ENCODE data around the gene FIGN.

The FIGN gene

DNA sequence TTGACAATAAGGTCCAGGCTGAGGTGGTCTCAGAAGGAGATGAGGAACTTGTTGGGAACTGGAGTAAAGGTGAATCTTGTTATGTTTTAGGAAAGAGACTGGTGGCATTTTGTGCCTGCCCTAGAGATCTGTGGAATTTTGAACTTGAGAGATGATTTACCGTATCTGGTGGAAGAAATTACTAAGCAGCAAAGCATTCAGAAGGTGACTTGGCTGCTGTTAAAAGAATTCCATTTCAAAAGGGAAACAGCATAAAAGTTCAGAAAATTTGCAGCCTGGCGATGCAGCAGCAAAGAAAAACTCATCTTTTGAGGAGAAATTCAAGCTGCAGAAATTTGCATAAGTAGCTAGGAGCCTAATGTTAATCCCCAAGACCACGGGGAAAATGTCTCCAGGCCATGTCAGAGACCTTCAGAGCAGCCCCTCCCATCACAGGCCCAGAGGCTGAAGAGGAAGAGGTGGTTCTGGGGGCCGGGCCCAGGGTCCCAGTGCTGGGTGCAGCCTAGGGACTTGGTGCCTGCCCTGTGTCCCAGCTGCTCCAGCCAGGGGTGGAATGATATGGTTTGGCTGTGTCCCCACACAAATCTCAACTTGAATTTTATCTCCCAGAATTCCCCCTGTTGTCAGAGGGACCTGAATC is 73.5 kb downstream of the FIGN start:
- no peak for DNase-seq (ENCODE audit: low read depth in 2 of 2)

DNA sequence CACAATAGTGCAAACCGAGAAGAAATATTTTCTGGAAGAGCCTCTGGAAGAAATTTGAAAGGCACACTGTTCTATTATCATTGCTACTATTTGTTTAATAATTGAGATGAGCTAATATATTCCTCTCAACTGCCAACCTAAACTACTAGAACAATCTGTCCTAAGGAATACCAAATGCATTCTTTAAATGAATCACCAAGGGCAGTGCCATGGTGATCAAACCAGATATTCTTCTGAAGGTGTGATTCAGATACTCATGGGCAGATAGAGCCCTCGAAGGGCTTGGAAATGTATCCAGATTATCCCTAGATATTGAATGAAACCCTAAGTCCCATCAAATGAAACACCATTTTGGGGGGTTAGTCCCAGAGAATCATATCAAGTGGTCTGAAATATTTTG is 76.6 kb downstream of the FIGN start:
- DNase-seq (ENCODE audit: low read depth in 2 of 2), result no peak

DNA sequence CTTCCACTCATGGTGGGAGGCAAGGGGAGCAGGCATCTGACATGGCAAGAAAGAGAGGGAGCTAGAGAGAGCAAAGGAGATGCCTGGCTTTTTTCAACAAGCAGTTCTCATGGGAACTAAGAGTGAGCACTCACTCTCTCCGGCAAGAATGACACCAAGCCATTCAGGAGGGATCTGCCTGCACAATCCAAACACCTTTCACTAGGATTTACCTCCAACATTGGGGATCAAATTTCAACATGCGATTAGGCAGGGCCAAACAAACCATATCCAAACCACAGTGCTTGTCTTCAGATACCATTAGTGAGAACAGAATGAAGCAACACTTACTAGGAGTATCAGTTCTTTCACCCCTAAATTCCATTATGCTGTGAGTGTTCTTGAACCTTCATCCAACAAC is 77.3 kb downstream of the FIGN start:
- no peak for DNase-seq (ENCODE audit: low read depth in 2 of 2)

DNA sequence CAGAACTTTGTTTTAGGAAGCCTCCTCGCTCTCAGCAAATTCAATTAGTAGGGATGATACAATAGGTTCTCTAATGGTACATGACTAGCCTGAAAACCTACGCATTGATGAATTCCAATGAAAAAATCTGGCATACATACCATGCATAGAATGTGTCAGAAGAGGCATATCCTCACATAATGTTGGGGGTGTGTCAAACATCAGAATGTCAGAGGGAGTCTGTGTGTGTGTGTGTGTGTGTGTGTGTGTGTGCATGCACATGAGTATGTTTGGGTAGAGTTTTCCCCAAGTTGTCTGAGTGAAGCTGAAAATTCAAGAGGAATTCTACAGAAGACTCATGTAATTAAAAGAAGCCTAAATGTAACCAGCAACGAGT is 78.5 kb downstream of the FIGN start:
- DNase-seq (ENCODE audit: low read depth in 2 of 2), result no peak

DNA sequence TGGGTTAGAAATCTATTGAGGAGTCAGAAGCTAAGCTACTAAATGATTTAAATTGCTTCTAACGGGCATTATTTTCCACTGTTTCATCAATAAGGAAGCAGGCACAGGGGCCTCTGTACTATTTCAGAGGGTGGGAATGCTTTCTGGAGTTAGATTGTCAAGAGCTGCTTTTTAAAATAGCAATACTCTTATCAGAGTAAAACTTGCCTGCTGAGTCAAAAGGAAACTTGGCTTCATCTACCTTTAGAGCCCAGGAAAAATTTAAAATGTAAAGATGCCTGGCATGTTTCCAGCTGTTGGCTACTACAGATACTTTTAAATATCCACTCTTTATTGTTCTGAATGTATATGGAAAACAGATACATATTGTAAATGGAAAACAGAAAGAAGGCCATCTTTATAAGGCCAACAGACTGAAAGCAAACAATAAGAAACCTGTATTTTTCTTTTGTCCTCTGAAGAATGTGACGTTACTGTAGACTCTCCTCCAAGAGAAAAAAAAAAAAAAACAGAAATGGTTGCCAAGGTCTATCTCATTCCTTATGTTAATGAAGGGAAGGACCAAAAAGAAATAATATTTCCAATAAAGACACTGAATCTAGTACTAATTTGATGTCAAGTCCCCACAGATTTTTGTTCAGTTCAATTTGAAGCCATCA is 79.1 kb downstream of the FIGN start:
- no peak for DNase-seq (ENCODE audit: low read depth in 2 of 2)

DNA sequence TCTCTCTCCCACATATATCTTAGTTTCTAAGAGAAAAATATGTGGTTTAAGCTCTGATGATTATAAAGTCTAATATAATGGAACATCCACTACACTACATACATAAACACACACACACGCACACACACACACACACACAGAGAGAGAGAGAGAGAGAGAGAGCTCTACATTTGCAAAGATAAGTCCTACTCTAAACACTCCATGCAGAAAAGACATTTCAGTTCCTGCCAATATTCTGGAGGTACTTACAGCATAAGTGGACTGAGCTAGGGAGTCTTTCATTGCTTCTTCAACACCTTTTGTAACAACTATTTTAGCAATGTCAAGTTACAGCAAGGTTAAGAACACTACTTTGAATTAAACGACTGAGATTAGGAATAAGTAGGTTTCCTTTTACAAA is 80.1 kb downstream of the FIGN start:
- no peak for DNase-seq (ENCODE audit: low read depth in 2 of 2)

DNA sequence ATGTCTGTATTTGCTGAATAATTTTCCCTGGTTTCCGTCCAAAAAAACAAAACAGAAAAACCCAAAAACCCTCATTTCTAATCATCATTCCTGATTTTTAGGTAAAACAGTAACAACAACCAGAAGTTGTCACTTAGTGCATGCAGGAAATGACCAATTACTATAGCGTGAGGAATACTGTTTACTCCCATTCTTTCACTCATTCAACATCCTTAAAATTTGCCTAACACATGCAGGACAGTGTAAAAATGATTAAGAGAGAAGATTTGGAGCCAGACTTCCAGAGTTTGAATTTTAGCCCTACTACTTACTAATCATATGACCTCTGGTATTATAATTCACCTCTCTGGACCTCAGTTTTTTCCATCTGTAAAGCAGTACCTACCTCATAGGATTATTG is 83.1 kb downstream of the FIGN start:
- DNase-seq (ENCODE audit: low read depth in 2 of 2), result no peak

DNA sequence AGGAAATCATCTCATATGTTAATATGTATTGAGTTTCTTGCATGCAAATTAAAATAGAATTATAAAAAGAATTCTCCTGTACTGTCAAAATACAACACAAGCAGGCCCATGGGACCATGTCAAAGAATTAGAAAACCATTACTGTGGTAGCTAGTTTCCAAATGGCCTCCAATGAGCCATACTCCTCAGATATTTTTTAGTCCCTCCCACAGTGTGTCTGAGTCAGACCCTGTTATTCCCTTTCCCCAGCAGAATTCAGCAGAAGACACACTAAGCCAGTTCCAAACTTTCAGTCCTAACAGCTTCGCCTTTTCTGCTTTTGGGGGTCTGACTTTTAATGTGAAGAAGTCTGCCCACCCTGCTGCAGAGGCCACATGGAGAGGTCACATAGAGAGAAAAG is 86.7 kb downstream of the FIGN start:
- DNase-seq (ENCODE audit: low read depth in 2 of 2), result no peak

DNA sequence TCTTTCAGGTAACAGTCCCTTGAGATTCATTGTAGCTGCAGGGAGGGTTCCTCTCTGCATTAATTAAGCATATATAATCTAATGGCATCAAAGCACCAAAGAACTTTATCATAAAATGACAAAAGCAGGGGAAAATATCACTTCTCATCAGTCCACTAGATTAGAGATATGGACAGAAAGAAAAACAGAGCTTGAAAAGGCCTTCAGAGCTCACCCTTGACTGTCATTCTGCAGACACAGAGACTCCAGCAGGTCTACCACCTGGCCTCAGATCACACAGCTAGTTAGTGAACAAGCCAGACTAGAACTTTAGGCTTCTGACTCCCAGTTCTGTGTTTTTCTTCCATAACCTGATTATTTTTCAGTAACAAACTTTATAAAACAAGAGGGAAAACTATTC is 88.5 kb downstream of the FIGN start:
- DNase-seq (ENCODE audit: low read depth in 2 of 2), result no peak

DNA sequence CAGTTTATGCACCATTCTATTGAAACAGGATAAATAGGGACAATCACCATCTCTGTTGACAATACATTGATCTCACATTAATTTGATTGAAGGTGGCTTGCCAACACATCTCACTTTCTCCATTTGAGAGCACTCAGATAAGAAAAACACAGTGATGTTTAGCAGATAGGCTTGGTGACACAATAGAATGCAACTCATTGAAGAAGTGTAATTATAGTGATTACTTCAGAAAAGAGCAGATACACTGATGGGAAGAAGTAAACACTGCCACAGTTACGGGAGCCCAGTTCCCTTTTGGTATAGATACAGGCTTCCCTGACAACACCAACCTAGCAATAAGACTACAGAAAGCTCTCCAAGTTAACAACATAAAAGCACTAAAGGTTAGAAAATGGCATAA is 89.1 kb downstream of the FIGN start:
- DNase-seq (ENCODE audit: low read depth in 2 of 2), result no peak

DNA sequence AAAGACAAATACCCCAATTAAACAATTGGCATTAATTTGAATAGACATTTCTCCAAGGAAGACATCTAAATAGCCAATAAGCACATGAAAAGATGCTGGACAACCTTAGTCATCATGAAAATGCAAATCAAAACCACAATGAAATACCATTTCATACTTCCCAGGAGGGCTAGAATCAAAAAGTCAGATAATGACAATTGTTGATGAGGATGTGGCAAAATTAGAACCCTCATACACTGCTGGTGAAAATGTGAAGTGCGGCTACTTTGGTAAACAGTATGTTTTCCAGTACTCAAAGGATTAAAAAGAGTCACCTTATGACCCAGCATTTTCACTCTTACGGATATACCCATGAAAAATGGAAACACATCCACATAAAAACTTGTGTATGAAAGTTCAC is 91.6 kb downstream of the FIGN start:
- DNase-seq (ENCODE audit: low read depth in 2 of 2), result no peak

DNA sequence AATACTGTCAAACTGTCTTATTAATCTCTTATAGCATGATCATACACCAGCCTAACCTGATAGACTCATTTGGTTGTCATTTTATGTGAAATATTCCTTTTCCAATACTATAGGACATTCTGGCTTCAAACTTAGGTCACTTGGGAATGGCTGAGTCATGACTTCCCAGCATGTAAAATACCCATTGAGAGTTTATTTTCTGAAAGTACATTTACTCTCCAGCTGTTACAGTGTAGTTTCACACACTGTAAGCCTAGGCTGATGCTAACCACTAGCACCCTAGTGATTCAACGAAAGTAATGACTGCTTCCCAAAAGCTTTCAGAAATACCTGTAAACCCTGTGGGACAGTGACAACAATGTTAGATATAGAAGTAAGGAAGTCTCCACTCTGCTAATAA is 93.8 kb downstream of the FIGN start:
- DNase-seq (ENCODE audit: low read depth in 2 of 2), result no peak

DNA sequence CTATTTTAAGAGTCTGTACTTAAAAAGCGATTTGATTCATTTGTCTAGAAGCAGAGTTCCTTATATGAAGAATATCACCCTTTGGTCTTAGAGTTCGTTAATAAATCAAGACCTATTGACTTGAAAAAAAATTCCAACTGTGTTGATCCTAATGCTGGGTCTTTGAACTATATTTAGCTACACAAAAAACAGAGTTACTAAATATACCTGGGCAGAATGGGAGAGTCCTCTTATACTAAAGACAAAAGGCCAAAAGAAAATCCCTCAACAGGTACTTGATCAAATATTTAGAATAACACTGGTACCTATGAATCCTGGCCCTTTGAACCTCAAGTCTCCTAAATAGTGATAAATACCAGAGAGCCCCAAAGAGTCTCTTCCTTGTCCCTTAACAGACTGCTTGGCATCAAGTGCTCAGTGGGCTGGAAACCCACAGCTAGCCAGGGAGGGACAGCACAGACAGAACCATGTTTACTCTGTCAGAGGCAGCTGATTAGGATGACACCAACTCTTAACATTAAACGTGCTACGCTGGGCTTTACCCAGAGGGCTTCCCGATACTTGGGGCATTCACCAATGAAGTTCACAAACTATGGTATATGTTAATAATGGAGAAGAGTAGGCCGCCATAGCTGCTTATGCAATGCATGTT is 95.1 kb downstream of the FIGN start:
- DNase-seq (ENCODE audit: low read depth in 2 of 2), result no peak

DNA sequence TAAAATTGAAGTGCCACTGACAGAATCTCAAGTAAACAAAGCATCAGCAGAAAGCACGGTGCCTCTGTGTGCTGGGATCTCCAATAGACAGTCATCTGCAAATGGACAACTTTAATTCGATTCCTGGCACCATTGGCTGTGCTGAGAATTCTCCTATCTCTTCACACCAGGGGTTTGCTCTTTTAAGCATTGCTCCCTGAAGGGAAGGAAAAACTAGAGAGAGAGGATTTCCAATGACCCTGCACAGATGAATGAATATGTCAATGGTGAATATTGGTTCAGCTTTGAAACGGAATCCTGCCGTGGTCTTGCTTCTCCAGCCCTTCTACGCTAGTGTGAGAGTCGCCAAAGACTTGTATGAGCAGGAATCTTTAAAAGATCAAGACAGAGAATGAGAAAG is 97.9 kb downstream of the FIGN start:
- DNase-seq (ENCODE audit: low read depth in 2 of 2), result no peak

DNA sequence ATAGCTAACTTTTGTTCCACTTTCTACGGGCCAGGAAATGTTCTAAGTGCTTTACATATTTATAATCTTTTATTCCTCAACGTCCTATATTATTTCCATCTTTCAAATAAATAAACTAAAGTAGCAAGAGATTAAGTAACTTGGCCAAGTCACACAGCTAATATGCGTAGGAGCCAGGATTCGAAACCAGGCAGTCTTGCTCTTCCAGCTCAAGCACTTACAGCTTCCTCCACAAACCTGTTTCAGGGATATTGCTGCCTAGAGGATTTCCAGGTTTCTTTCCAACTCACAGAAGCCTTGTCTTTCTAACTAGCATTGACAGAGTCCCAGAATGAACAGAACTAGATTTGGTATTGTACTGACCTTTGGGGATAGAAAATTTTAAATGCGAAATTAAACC is 102.5 kb downstream of the FIGN start:
- DNase-seq (ENCODE audit: low read depth in 2 of 2), result no peak

DNA sequence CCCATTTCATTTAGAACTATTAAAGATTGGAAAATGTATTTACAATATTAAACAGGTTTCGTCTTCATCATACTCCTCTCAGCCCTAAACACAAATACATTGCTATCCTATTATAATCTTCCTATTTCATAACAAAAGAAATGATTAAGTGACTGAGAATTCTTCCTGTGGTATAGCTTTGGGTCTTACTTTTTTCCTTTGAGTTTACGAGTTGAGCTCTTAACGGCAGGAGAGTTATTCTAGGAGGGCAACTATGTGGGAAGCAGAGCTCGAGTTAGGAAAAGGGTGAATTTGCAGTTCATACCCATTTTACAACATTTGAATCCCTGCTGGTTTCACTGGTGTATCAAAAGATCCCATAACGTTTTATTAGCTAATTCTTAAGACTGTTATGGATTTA is 105.0 kb downstream of the FIGN start:
- DNase-seq (ENCODE audit: low read depth in 2 of 2), result no peak

DNA sequence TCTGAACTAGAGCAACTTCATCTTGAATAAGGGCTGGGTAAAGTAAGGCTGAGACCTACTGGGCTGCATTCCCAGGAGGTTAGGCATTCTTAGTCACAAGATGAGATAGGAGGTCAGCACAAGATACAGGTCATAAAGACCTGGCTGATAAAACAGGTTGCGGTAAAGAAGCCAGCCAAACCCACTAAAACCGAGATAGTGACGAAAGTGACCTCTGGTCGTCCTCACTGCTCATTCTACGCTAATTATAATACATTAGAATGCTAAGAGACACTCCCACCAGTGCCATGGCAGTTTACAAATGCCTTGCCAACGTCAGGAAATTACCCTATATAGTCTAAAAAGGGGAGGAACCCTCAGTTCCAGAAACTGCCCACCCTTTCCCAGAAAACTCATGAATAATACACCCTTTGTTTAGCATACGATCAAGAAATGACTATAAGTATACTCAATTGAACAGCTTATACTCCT is 109.1 kb downstream of the FIGN start:
- no peak for DNase-seq (ENCODE audit: low read depth in 2 of 2)

DNA sequence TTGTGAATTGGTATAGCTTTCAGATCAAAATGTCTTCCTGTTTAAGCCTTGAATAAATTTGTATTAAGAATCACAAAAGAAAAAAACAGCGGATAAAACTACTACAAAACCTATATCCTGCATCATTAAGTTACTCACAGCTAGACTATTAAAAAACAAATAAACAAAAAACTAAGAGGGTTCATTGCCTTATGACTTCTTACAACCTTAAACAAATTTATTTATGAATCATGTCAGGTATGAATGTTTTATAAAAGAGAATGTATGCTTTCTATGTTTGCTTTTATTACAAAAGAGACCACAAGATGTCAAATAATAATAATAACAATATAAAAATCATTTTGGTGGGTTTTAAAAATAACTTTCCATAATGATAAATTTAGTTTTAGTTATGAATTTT is 109.6 kb downstream of the FIGN start:
- no peak for DNase-seq (ENCODE audit: low read depth in 2 of 2)

DNA sequence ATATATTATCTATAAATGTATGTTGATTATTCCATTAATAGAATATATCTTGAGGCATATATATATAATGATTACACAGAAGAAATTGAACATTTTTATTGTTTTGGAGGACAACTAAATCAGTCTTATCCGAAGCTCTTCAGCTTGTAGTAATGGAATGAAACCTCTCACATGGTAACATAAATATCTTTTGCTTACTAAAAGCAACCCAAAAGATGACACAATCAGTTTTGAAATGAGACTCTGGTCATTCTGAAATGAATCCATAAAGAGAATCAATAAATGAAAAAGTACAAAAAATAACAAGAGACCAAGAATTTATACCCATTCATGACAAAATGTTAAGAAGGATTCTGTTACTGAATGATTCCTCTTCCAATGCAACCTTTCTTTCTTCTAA is 110.2 kb downstream of the FIGN start:
- no peak for DNase-seq (ENCODE audit: low read depth in 2 of 2)

DNA sequence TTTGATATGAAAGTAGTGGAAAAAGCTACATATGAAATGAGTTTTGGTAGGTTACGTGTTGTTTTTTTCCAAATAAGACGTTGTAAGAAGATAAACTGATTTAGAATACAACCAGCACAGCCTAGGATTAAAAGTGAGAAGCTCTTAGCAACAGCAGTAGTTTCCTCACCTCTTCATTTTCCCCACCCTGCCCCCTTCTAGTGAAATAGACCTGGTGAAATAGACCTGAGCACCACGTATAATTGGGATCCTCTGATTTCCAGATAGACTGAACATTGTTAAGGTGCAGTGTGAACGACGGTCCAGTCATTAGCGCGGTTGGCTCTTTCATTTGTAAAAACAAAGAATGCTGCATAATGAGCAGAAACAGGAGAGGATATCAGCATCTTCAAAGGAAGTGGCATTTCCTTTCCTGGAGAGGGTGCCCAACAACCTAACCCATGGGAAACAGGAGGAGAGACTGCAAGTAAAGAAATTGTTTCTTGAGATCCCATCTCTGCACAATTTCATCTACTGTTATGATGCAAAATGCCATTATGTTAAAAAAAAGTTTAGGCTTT is 114.3 kb downstream of the FIGN start:
- no peak for DNase-seq (ENCODE audit: low read depth in 2 of 2)

DNA sequence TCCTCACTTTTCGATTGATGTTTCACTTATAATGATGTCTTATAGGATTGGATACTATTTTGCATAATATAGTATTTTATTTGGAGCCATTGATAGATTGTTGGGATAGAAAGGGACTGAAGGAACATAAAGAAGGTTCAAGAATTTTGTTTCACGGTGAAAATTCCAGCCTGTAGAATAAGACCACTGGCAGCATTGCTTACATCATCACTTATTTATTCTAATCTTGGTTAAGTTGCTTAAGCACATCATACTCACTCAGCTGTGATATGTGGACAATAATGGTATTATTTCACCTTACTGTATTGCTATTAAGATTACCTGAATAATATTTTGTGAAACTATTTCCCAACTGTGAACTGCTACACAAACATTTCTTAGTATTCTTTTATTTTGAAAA is 118.3 kb downstream of the FIGN start:
- DNase-seq (ENCODE audit: low read depth in 2 of 2), result no peak

DNA sequence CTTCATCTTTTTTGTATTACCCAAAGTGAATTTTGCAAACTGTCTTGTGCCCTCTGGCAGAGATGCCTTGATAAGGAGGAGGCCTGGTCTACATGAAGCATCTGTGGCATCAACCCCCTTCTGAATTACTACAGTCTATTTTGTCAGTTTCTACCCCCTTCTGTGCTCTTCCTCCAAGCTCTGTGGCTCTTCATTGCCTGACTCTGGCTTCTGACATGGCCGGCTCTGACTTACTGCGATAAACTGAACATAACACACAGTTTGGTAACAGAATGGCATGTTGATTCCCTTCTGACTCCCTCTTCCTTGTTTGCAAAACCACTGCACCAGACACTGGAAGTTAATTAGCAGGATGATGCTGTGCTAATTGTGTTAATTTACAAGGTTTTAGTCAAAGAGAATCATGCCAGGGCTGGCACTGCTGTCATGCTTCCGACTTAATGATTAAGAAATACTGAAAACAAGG is 122.5 kb downstream of the FIGN start:
- DNase-seq (ENCODE audit: low read depth in 2 of 2), result no peak

DNA sequence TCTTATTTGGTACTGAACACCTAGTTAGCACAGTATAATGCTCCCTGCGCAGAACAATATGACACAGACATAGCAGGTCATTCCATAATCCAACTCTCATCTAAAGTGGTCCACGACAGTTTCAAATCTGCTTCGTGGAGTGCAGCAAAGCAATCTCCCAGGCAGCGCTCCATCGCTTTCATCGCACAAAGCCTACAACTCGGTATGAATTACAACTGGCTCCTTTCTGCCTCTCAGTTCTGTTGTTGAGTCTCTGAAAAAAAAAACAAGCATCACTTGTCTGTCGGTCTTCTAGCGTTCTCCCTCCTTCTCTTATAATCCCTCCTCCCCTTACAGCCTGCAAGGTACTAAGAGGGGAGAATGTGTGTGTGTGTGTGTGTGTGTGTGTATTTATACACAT is 123.5 kb downstream of the FIGN start:
- no peak for DNase-seq (ENCODE audit: low read depth in 2 of 2)

Data from stimulated activated CD8-positive, alpha-beta memory T cell treated with anti-CD3 and anti-CD28 coated beads, Interleukin-7, amount 100 ng/mL, for 1 hour (primary cell).